Neural cell (in vitro differentiated cells): ENCODE measurements around the gene PRDX5. TPM values are rescaled to one million over a fixed set of nuclear protein-coding genes. Genes with fewer than 3 reads are reported as not detected.

Experiments used
- H2AFZ ChIP-seq: fragments of 200-600, 300-800 bp; sonication (generic), shearing (Covaris generic); 2 replicates; pipeline ENCODE4 v1.6.0; 2014; ENCODE audit warnings: low read depth, mild to moderate bottlenecking, antibody characterized with exemption, low read length, moderate library complexity
- H3F3A ChIP-seq: fragments of 200-600 bp; shearing (Covaris generic); 2 replicates; pipeline ENCODE4 v1.6.1; 2016; ENCODE audit warnings: mild to moderate bottlenecking, moderate library complexity, mixed read lengths, antibody characterized with exemption, low read length; ENCODE audit not compliant: insufficient read depth, poor library complexity, severe bottlenecking
- H3K27ac ChIP-seq: fragments of 200-600, 300-800 bp; sonication (generic), shearing (Covaris generic); 2 replicates; pipeline ENCODE4 v1.5.1; 2014; ENCODE audit warnings: mild to moderate bottlenecking, low read length, moderate library complexity
- H3K27me3 ChIP-seq: fragments of 300-800, 200-600 bp; sonication (generic), shearing (Covaris generic); 2 replicates; pipeline ENCODE4 v1.6.0; 2014; ENCODE audit warnings: mild to moderate bottlenecking, low read depth, low read length, moderate library complexity; ENCODE audit not compliant: insufficient read depth
- H3K36me3 ChIP-seq: fragments of 300-800, 200-600 bp; sonication (generic), shearing (Covaris generic); 2 replicates; pipeline ENCODE4 v1.5.1; 2014; ENCODE audit warnings: mild to moderate bottlenecking, antibody characterized with exemption, low read length, moderate library complexity; ENCODE audit not compliant: insufficient read depth
- H3K4me2 ChIP-seq: fragments of 300-800, 200-600 bp; sonication (generic), shearing (Covaris generic); 2 replicates; pipeline ENCODE4 v1.6.0; 2014; ENCODE audit warnings: mild to moderate bottlenecking, low read length
- H3K4me3 ChIP-seq: fragments of 300-800, 200-600 bp; sonication (generic), shearing (Covaris generic); 2 replicates; pipeline ENCODE4 v1.5.1; 2014; ENCODE audit warnings: mild to moderate bottlenecking, low read length, moderate library complexity
- H3K79me2 ChIP-seq: fragments of 200-600 bp; shearing (Covaris generic); replicated peaks from 2 replicates; pipeline ENCODE4 v1.6.0; 2014; ENCODE audit warnings: mild to moderate bottlenecking, low read length, moderate library complexity; ENCODE audit not compliant: insufficient read depth
- H3K9ac ChIP-seq: fragments of 300-800, 200-600 bp; sonication (generic), shearing (Covaris generic); 2 replicates; pipeline ENCODE4 v1.6.1; 2016; ENCODE audit warnings: mild to moderate bottlenecking, low read length, mixed read lengths
- H3K9me2 ChIP-seq: fragments of 200-600 bp; shearing (Covaris generic); 2 replicates; pipeline ENCODE4 v1.6.1; 2016; ENCODE audit warnings: mild to moderate bottlenecking, low read length, mixed read lengths; ENCODE audit not compliant: insufficient read depth
- H3K9me3 ChIP-seq: fragments of 200-600, 300-800 bp; sonication (generic), shearing (Covaris generic); 2 replicates; pipeline ENCODE4 v1.6.1; 2016; ENCODE audit warnings: mild to moderate bottlenecking, mixed run types, low read length, moderate library complexity, mixed read lengths
- H4K20me1 ChIP-seq: fragments of 200-600 bp; shearing (Covaris generic); 2 replicates; pipeline ENCODE4 v1.6.1; 2016; ENCODE audit warnings: mild to moderate bottlenecking, mixed run types; ENCODE audit not compliant: insufficient read depth
- EP300 ChIP-seq: fragments of 450-650 bp; conservative IDR thresholded peaks from 2 replicates; pipeline ENCODE4 v1.6.1; 2014; ENCODE audit warnings: antibody characterized with exemption, mild to moderate bottlenecking, moderate library complexity; ENCODE audit not compliant: poor library complexity, severe bottlenecking
- EZH2 ChIP-seq: fragments of 200-600, 300-800 bp; shearing (Covaris generic), sonication (generic); IDR thresholded peaks from 2 replicates; pipeline ENCODE4 v1.6.1; 2014; ENCODE audit warnings: antibody characterized with exemption, low read length, borderline replicate concordance, mild to moderate bottlenecking; ENCODE audit not compliant: insufficient read depth, poor library complexity, severe bottlenecking
- MXI1 ChIP-seq: fragments of 450-650 bp; conservative IDR thresholded peaks from 2 replicates; pipeline ENCODE4 v1.6.1; 2014; ENCODE audit warnings: antibody characterized with exemption, mild to moderate bottlenecking; ENCODE audit not compliant: poor library complexity, severe bottlenecking
- POLR2AphosphoS5 ChIP-seq: IDR thresholded peaks from 2 replicates; pipeline ENCODE4 v1.6.1; 2012
- RAD21 ChIP-seq: fragments of 450-650 bp; conservative IDR thresholded peaks from 2 replicates; pipeline ENCODE4 v1.6.1; 2014; ENCODE audit warnings: antibody characterized with exemption, mild to moderate bottlenecking, moderate library complexity
- SMC3 ChIP-seq: fragments of 450-650 bp; conservative IDR thresholded peaks from 2 replicates; pipeline ENCODE4 v1.6.1; 2014; ENCODE audit warnings: antibody characterized with exemption, mild to moderate bottlenecking, moderate library complexity; ENCODE audit not compliant: poor library complexity
- TAF1 ChIP-seq: IDR thresholded peaks from 2 replicates; pipeline ENCODE4 v1.6.1; 2012; ENCODE audit warnings: low read depth
- polyA plus RNA-seq: library from polyadenylated mRNA; depleted of rRNA; stranded (reverse); fragments of >200 nt; gene quantifications from 2 replicates; pipeline ENCODE4 v1.2.3, GENCODE V29; 2014
- TF ChIP-seq, protein P1 (sequence below): IDR thresholded peaks from 2 replicates; pipeline ENCODE4 v1.6.1; 2012; ENCODE audit warnings: borderline replicate concordance
- TF ChIP-seq, protein P2 (sequence below): fragments of 450-650 bp; IDR thresholded peaks from 2 replicates; pipeline ENCODE4 v1.5.1; 2014; ENCODE audit warnings: antibody characterized with exemption, mild to moderate bottlenecking, moderate library complexity; ENCODE audit not compliant: poor library complexity, severe bottlenecking

PRDX5 gene
- polyA plus RNA-seq, 1 donor from 2014 or later, result 452 TPM

DNA sequence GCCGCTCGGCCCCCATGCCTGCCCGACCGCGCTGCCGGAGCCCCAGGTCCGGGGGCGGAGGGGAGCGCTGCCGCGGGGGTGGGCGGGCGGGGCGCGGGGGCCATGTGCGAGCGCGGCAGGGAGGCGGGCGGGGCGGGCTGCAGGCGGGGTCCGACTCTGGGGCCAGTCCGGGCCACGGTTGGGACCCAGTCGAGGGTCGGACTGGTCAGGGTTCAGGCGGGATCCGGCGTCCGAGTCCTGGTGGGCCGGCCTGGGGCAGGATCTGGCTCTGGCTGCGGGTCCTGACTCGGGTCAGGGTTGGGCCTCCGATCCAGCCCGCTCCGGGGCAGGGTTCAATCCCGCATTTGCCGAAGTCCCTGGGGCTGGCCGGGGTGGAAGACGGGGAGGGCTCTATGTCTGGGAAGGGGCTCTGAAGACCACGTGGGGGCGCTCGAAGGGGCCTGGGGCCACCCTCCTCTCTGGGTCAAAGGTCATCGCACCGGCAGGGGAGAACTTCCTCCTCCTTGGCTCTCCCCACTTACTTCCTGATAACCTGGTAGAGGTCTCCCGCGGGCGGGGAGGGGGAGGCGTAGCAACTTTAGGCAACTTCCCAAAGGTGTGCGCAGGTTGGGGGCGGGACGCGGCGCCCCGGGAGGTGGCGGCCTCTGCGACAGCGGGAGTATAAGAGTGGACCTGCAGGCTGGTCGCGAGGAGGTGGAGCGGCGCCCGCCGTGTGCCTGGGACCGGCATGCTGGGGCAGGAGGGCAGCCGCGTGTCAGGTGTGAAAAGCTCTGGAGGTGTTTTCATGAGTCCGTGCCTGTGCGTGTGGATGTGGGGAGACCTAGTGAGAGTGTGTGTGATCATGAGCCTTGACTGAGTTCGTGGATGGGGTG, 12.0 kb upstream of the PRDX5 start:
- Histone ChIP-seq H4K20me1 (peaks cover 6% of the 10 kb centered on the region), H3F3A (no peaks in the 10 kb centered on the region), H3K27me3 (peaks cover 11% of the 10 kb centered on the region), H3K9me2 (no peaks in the 10 kb centered on the region), H3K79me2 (peaks cover 10% of the 10 kb centered on the region), H3K9ac (peak overlapping the region; percentile 75), H3K9me3 (no peaks in the 10 kb centered on the region), H3K4me3 (peak overlapping the region; percentile 78), H3K27ac (peak overlapping the region; percentile 61), H3K36me3 (no peaks in the 10 kb centered on the region), H2AFZ (no peak overlapping the region), H3K4me2 (peak overlapping the region; percentile 56)
- TF ChIP-seq SMC3 (peak; percentile 46), EZH2 (no peak), TAF1 (no peak), POLR2AphosphoS5 (no peak), EP300 (no peak), MXI1 (no peak), RAD21 (no peak)
- TF ChIP-seq, protein P1, sequence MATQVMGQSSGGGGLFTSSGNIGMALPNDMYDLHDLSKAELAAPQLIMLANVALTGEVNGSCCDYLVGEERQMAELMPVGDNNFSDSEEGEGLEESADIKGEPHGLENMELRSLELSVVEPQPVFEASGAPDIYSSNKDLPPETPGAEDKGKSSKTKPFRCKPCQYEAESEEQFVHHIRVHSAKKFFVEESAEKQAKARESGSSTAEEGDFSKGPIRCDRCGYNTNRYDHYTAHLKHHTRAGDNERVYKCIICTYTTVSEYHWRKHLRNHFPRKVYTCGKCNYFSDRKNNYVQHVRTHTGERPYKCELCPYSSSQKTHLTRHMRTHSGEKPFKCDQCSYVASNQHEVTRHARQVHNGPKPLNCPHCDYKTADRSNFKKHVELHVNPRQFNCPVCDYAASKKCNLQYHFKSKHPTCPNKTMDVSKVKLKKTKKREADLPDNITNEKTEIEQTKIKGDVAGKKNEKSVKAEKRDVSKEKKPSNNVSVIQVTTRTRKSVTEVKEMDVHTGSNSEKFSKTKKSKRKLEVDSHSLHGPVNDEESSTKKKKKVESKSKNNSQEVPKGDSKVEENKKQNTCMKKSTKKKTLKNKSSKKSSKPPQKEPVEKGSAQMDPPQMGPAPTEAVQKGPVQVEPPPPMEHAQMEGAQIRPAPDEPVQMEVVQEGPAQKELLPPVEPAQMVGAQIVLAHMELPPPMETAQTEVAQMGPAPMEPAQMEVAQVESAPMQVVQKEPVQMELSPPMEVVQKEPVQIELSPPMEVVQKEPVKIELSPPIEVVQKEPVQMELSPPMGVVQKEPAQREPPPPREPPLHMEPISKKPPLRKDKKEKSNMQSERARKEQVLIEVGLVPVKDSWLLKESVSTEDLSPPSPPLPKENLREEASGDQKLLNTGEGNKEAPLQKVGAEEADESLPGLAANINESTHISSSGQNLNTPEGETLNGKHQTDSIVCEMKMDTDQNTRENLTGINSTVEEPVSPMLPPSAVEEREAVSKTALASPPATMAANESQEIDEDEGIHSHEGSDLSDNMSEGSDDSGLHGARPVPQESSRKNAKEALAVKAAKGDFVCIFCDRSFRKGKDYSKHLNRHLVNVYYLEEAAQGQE, result no peak
- TF ChIP-seq, protein P2, sequence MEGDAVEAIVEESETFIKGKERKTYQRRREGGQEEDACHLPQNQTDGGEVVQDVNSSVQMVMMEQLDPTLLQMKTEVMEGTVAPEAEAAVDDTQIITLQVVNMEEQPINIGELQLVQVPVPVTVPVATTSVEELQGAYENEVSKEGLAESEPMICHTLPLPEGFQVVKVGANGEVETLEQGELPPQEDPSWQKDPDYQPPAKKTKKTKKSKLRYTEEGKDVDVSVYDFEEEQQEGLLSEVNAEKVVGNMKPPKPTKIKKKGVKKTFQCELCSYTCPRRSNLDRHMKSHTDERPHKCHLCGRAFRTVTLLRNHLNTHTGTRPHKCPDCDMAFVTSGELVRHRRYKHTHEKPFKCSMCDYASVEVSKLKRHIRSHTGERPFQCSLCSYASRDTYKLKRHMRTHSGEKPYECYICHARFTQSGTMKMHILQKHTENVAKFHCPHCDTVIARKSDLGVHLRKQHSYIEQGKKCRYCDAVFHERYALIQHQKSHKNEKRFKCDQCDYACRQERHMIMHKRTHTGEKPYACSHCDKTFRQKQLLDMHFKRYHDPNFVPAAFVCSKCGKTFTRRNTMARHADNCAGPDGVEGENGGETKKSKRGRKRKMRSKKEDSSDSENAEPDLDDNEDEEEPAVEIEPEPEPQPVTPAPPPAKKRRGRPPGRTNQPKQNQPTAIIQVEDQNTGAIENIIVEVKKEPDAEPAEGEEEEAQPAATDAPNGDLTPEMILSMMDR, result peak; percentile 66

DNA sequence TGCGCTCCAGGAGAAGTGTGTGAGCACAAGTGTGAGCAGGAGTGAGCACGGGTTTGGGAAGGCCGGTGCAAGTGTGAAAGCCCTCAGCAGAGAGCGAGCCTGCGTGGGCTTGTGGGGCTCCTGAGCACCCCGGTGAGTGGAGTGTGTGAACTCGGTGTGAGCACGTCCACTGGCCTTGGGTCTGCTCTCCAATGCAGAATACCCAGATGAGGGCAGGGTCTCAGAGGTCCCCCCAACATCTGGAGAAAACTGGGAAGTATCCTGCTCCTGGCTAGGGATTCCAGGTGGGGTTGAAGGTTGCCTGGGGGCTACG, 11.4 kb upstream of the PRDX5 start:
- H3K36me3 ChIP-seq, result no peaks in the 10 kb centered on the region
- H2AFZ ChIP-seq, result no peak overlapping the region
- no peak overlapping the region for H3K27ac ChIP-seq
- H3K9me3 ChIP-seq, result no peaks in the 10 kb centered on the region
- H3K9me2 ChIP-seq, result no peaks in the 10 kb centered on the region
- H4K20me1 ChIP-seq, result peaks cover 6% of the 10 kb centered on the region
- peaks cover 10% of the 10 kb centered on the region for H3K79me2 ChIP-seq
- peak overlapping the region; percentile 78 for H3K4me3 ChIP-seq
- no peak for TF ChIP-seq POLR2AphosphoS5
- TF ChIP-seq TAF1, result no peak
- TF ChIP-seq, protein P2, result no peak
- TF ChIP-seq MXI1, result no peak
- TF ChIP-seq EP300, result no peak
- no peak for TF ChIP-seq EZH2
- TF ChIP-seq SMC3, result no peak
- TF ChIP-seq, protein P1, result no peak
- no peak for TF ChIP-seq RAD21
- peak overlapping the region; percentile 75 for H3K9ac ChIP-seq
- H3K27me3 ChIP-seq, result peaks cover 5% of the 10 kb centered on the region
- H3K4me2 ChIP-seq, result peak overlapping the region; percentile 56
- no peaks in the 10 kb centered on the region for H3F3A ChIP-seq
